MM.1S (cell line): Measurements from ENCODE around the gene GDAP2.

Source experiments
- DNase-seq: peaks from one replicate; pipeline ENCODE4 v3.0.0-alpha.2; 2015
- H2AFZ ChIP-seq: fragments of 300-600 bp; sonication (generic); 2 replicates; pipeline ENCODE4 v1.6.0; 2016; ENCODE audit warnings: antibody characterized with exemption, low read length
- H3F3A ChIP-seq: fragments of 300-600 bp; sonication (generic); 2 replicates; pipeline ENCODE4 v1.6.1; 2016; ENCODE audit warnings: mild to moderate bottlenecking, antibody characterized with exemption, low read length, moderate library complexity, mixed read lengths; ENCODE audit not compliant: insufficient read depth
- H3K27ac ChIP-seq: fragments of 300-600 bp; sonication (generic); 2 replicates; pipeline ENCODE4 v1.5.1; 2016; ENCODE audit warnings: mild to moderate bottlenecking, low read length
- H3K27me3 ChIP-seq: fragments of 300-600 bp; sonication (generic); replicated peaks from 2 replicates; pipeline ENCODE4 v1.6.0; 2016; ENCODE audit warnings: low read length; ENCODE audit not compliant: insufficient read depth
- H3K36me3 ChIP-seq: fragments of 300-600 bp; sonication (generic); replicated peaks from 2 replicates; pipeline ENCODE4 v1.6.1; 2016; ENCODE audit warnings: mild to moderate bottlenecking, low read length, mixed read lengths; ENCODE audit not compliant: insufficient read depth
- H3K4me1 ChIP-seq: fragments of 300-600 bp; sonication (generic); 2 replicates; pipeline ENCODE4 v1.6.1; 2016; ENCODE audit warnings: low read length, mixed read lengths
- H3K4me2 ChIP-seq: fragments of 300-600 bp; sonication (generic); 2 replicates; pipeline ENCODE4 v1.6.0; 2016; ENCODE audit warnings: low read depth, low read length
- H3K4me3 ChIP-seq: fragments of 300-600 bp; sonication (generic); 2 replicates; pipeline ENCODE4 v1.5.1; 2016; ENCODE audit warnings: low read length, mixed read lengths
- H3K79me2 ChIP-seq: fragments of 300-600 bp; sonication (generic); 2 replicates; pipeline ENCODE4 v1.6.1; 2016; ENCODE audit warnings: mixed run types, low read length, mixed read lengths
- H3K9ac ChIP-seq: fragments of 300-600 bp; sonication (generic); 2 replicates; pipeline ENCODE4 v1.6.1; 2016; ENCODE audit warnings: low read length, mixed read lengths
- H3K9me2 ChIP-seq: fragments of 300-600 bp; sonication (generic); replicated peaks from 2 replicates; pipeline ENCODE4 v1.6.1; 2016; ENCODE audit warnings: mild to moderate bottlenecking, low read length, mixed read lengths; ENCODE audit not compliant: insufficient read depth
- H3K9me3 ChIP-seq: fragments of 300-600 bp; sonication (generic); replicated peaks from 2 replicates; pipeline ENCODE4 v1.6.1; 2016; ENCODE audit warnings: mild to moderate bottlenecking, low read length, mixed read lengths; ENCODE audit not compliant: insufficient read depth
- H4K20me1 ChIP-seq: fragments of 300-600 bp; sonication (generic); 2 replicates; pipeline ENCODE4 v1.6.1; 2016; ENCODE audit warnings: mild to moderate bottlenecking, low read length, moderate library complexity, mixed read lengths; ENCODE audit not compliant: insufficient read depth
- CTCF ChIP-seq: fragments of 300-600 bp; sonication (generic); IDR thresholded peaks from 2 replicates; pipeline ENCODE4 v1.5.1; 2016; ENCODE audit warnings: antibody characterized with exemption, low read length, mixed read lengths
- EZH2 ChIP-seq: fragments of 300-600 bp; sonication (generic); optimal IDR thresholded peaks from 2 replicates; pipeline ENCODE3; 2017; ENCODE audit warnings: low read depth, mild to moderate bottlenecking, antibody characterized with exemption, low read length, mixed read lengths
- EZH2phosphoT487 ChIP-seq: fragments of 300-600 bp; sonication (generic); IDR thresholded peaks from 2 replicates; pipeline ENCODE4 v1.6.1; 2018; ENCODE audit warnings: antibody characterized with exemption, low read length

GDAP2 gene

GRCh38 chr1:117832453-117832852 is 97.0 kb downstream of the GDAP2 start:
- Histone ChIP-seq H3F3A (no peaks in the 10 kb centered on the region), H4K20me1 (no peaks in the 10 kb centered on the region), H3K36me3 (no peaks in the 10 kb centered on the region), H3K9me3 (no peaks in the 10 kb centered on the region), H2AFZ (no peak overlapping the region), H3K4me3 (no peak overlapping the region), H3K4me1 (no peaks in the 10 kb centered on the region), H3K79me2 (no peaks in the 10 kb centered on the region), H3K27me3 (no peaks in the 10 kb centered on the region), H3K9me2 (no peaks in the 10 kb centered on the region), H3K9ac (no peak overlapping the region), H3K4me2 (no peak overlapping the region), H3K27ac (no peak overlapping the region)
- no peak for DNase-seq
- TF ChIP-seq EZH2 (no peak), CTCF (no peak), EZH2phosphoT487 (no peak)

DNA sequence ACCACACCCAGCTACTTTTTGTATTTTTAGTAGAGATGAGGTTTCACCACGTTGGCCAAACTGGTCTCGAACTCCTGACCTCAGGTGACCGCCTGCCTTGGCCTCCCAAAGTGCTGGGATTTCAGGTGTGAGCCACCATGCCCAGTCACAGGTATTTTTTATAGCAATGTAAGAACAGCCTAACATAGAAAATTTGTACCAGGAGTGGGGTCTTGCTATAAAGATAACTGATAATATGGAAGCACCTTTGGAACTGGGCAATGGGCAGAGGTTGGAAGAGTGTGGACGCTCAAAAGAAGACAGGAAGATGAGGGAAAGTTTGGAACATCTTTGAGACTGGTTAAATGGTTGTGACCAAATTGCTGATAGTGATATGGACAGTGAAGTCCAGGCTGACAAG is 99.2 kb downstream of the GDAP2 start:
- Histone ChIP-seq H3K27ac (no peak overlapping the region), H3K27me3 (no peaks in the 10 kb centered on the region), H3F3A (no peaks in the 10 kb centered on the region), H3K9me3 (no peaks in the 10 kb centered on the region), H3K4me1 (no peaks in the 10 kb centered on the region), H3K79me2 (no peaks in the 10 kb centered on the region), H3K4me2 (no peak overlapping the region), H4K20me1 (no peaks in the 10 kb centered on the region), H3K9me2 (no peaks in the 10 kb centered on the region), H3K9ac (no peak overlapping the region), H2AFZ (no peak overlapping the region), H3K36me3 (no peaks in the 10 kb centered on the region), H3K4me3 (no peak overlapping the region)
- no peak for DNase-seq
- TF ChIP-seq CTCF (no peak), EZH2 (no peak), EZH2phosphoT487 (no peak)

DNA sequence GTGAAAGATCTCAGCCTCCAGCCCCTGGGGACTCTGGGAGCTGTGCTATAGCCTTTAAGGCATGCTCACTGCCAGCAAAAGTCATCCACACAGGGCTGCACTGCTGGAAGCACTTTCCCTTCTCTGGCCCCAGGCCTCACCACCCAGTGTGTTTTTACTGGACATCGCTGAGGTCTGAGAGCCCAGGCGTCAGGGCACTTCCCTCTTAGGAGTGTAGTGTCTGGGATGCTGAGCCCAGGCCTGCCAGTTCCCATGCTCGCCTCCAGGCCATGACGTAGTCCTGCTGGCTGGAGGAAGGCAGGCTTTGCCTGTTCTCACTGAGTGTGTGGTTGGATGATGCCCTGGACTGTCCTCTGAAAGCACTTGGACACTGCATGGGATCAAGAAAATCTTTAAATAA is 101.2 kb downstream of the GDAP2 start:
- TF ChIP-seq EZH2 (no peak), EZH2phosphoT487 (no peak), CTCF (no peak)
- Histone ChIP-seq H3K9ac (no peak overlapping the region), H3F3A (no peaks in the 10 kb centered on the region), H3K27me3 (no peaks in the 10 kb centered on the region), H3K4me3 (no peak overlapping the region), H3K4me1 (no peaks in the 10 kb centered on the region), H3K27ac (no peak overlapping the region), H3K9me2 (no peaks in the 10 kb centered on the region), H4K20me1 (no peaks in the 10 kb centered on the region), H2AFZ (no peak overlapping the region), H3K4me2 (no peak overlapping the region), H3K79me2 (no peaks in the 10 kb centered on the region), H3K36me3 (no peaks in the 10 kb centered on the region), H3K9me3 (no peaks in the 10 kb centered on the region)
- no peak for DNase-seq
